Measurements from ENCODE around the gene FBXW11. TPM values are rescaled to one million over a fixed set of nuclear protein-coding genes. Genes with fewer than 3 reads are reported as not detected.

The FBXW11 gene
- 110 TPM for total RNA-seq (ENCODE audit: unreplicated experiment)
- long read RNA-seq, full-length matches to known transcripts = 3 of 12 reads
- long read RNA-seq, partial matches to known transcripts = 4 of 12 reads
- long read RNA-seq, other reads (novel, unspliced or antisense) = 5 of 12 reads

DNA sequence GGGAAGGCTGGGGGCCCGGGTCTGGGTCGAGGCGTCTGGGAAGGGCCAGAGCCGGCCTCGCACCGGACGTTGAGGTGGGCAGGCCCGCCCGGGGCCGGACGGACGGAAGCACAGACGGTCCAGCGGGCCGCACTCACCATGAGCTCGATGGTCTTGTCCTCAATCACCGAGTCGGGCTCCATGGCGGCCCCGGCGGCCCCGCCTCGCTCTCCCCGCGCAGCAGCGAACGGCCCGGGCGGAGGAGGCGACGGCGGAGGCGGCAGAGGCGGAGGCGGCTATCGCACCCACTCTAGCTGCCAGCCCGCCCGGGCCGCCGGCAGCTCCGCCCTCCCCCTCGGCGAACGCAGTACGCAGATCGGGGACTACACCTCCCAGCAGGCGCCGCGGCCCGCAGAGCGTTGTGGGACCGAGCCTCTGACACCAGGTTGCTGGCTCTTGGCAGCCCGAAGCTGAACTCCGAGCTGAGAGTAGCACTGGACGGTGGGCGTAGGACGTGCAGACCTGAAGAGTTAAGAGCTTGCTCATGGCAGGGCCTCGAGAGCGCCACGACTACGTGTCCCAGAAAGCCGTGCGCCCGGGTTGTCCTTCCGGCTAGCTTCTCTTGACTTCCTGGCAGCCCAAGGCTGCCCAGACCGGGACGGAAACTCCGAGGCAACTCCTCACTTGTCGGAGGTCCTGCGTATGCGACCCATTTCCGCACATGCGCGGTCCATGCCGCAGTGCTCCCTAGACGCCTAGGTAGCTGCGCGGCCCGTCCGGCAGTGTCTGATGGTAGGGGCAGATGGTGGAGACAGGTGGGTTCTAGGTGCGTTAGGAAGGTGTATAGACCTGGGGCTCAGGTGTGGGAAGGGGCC lies at the start of gene FBXW11:
Gene FBXW11 (minus strand): TSS at position 318 of the 854 bp plus-strand sequence. CDS start 136 bp downstream, at position 182.
- H3K4me3 Mint-ChIP-seq (ENCODE audit: unreplicated experiment) = peak within 1 kb of the TSS; percentile 100
- H3K27me3 Mint-ChIP-seq (ENCODE audit: unreplicated experiment) = peaks cover 7% of the 10 kb centered on the region
- H3K4me1 Mint-ChIP-seq (ENCODE audit: low read depth, unreplicated experiment) = peaks cover 34% of the 10 kb centered on the region

DNA sequence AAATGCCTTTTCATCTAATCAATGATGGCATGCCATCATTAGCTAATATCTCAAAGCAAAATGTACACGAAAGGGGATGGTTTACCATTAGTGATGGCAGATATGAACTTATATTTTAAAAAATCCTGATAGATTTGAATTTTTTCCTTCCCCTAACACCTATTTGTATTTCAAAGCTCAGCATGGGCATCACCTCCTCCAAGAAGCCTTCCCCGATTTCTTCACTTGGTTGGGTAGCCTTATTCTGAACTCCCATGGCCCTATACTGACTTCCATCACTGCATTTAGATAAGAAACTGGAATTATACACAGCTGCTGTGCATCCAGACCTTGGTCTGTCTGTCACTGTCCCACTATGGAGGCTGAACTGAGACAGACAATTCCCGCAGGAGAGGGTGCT lies 49.6 kb upstream of the FBXW11 start:
- Mint-ChIP-seq H3K4me3 (ENCODE audit: unreplicated experiment) (no peak overlapping the region), H3K27me3 (ENCODE audit: unreplicated experiment) (peaks cover 22% of the 10 kb centered on the region), H3K27ac (ENCODE audit: unreplicated experiment) (no peak overlapping the region), H3K9me3 (ENCODE audit: unreplicated experiment) (peaks cover 2% of the 10 kb centered on the region), H3K4me1 (ENCODE audit: low read depth, unreplicated experiment) (peaks cover 4% of the 10 kb centered on the region), H3K36me3 (ENCODE audit: unreplicated experiment) (no peaks in the 10 kb centered on the region)
- no peak for DNase-seq
- TF ChIP-seq, protein P1, sequence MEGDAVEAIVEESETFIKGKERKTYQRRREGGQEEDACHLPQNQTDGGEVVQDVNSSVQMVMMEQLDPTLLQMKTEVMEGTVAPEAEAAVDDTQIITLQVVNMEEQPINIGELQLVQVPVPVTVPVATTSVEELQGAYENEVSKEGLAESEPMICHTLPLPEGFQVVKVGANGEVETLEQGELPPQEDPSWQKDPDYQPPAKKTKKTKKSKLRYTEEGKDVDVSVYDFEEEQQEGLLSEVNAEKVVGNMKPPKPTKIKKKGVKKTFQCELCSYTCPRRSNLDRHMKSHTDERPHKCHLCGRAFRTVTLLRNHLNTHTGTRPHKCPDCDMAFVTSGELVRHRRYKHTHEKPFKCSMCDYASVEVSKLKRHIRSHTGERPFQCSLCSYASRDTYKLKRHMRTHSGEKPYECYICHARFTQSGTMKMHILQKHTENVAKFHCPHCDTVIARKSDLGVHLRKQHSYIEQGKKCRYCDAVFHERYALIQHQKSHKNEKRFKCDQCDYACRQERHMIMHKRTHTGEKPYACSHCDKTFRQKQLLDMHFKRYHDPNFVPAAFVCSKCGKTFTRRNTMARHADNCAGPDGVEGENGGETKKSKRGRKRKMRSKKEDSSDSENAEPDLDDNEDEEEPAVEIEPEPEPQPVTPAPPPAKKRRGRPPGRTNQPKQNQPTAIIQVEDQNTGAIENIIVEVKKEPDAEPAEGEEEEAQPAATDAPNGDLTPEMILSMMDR (IDR thresholded peaks at IDR 0.05; ENCODE audit: partially characterized antibody, unreplicated experiment) = no peak

More for the DNA sequence above, at the start of gene FBXW11:
- TF ChIP-seq, protein P1 (IDR thresholded peaks at IDR 0.05; ENCODE audit: partially characterized antibody, unreplicated experiment) = no peak
- peak; percentile 95 for DNase-seq
- peaks cover 14% of the 10 kb centered on the region for H3K9me3 Mint-ChIP-seq (ENCODE audit: unreplicated experiment)
- no peaks in the 10 kb centered on the region for H3K36me3 Mint-ChIP-seq (ENCODE audit: unreplicated experiment)
- peak within 1 kb of the TSS; percentile 100 for H3K27ac Mint-ChIP-seq (ENCODE audit: unreplicated experiment)

DNA sequence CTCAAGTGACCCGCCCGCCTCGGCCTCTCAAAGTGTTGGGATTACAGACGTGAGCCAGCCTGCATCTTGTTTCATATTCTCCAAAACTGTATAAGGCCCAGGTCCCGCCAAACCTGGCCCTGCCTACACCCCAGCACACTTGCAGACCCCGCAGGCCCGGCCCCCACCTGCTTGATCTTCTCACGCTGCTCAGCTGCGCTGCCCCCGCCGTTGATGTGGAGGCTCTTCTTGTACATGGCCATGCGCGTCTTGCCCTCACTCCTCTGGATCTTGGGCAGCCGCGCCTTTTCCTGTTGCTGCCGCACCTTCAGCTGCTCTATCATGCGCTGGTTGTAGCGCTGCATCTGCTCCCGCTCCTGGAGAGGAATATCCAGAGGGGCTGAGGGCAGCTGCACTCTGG lies 49.0 kb upstream of the FBXW11 start:
- TF ChIP-seq, protein P1 (IDR thresholded peaks at IDR 0.05; ENCODE audit: partially characterized antibody, unreplicated experiment) = no peak
- DNase-seq = no peak
- Mint-ChIP-seq H3K27ac (ENCODE audit: unreplicated experiment) (no peak overlapping the region), H3K9me3 (ENCODE audit: unreplicated experiment) (peaks cover 2% of the 10 kb centered on the region), H3K36me3 (ENCODE audit: unreplicated experiment) (no peaks in the 10 kb centered on the region), H3K4me1 (ENCODE audit: low read depth, unreplicated experiment) (peaks cover 4% of the 10 kb centered on the region), H3K27me3 (ENCODE audit: unreplicated experiment) (peaks cover 22% of the 10 kb centered on the region), H3K4me3 (ENCODE audit: unreplicated experiment) (no peak overlapping the region)

DNA sequence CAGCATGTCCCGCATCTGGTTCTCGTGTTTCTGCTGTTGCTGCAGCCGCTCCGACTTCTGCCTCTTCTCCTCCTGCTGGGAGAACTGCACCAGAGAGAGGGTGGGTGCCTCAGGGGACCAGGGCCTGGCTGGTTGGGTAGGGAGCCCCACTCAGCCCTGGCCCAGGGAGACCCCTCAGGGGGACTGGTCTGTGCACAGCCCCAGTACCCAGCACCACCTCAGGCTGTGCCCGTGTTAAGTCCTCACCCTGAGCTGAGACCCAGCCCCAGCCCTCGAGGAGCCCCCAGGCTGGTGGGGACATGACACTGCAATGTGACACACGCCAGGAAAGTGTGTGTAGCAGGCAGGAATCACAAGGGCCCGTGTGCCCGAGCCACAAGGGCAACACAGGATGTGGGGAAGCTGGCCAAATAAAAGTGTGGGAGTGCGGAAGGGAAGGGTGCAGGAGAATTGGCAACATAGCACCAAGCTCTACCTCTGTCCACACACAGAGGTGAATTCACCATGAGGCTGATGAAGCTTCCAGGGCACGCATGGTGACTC lies 48.2 kb upstream of the FBXW11 start:
- Mint-ChIP-seq H3K4me1 (ENCODE audit: low read depth, unreplicated experiment) (peaks cover 4% of the 10 kb centered on the region), H3K36me3 (ENCODE audit: unreplicated experiment) (no peaks in the 10 kb centered on the region), H3K27ac (ENCODE audit: unreplicated experiment) (no peak overlapping the region), H3K9me3 (ENCODE audit: unreplicated experiment) (peaks cover 2% of the 10 kb centered on the region), H3K4me3 (ENCODE audit: unreplicated experiment) (no peak overlapping the region), H3K27me3 (ENCODE audit: unreplicated experiment) (peaks cover 21% of the 10 kb centered on the region)
- no peak for DNase-seq
- TF ChIP-seq, protein P1 (IDR thresholded peaks at IDR 0.05; ENCODE audit: partially characterized antibody, unreplicated experiment) = no peak
